Fibroblast of lung (primary cell): ENCODE measurements around the gene PRELID1. TPM values are rescaled to one million over a fixed set of nuclear protein-coding genes. Genes with fewer than 3 reads are reported as not detected.

ENCODE experiments used
- DNase-seq, 2 donors: peaks; one replicate each; pipeline versions ENCODE4 v3.0.0 to v3.0.0-alpha.2; 2010; ENCODE audit warnings: low read depth in 2 of 2
- H2AFZ ChIP-seq: 2 replicates; pipeline ENCODE4 v1.5.1; 2012; ENCODE audit warnings: low read length, control low read depth, inconsistent platforms
- H3K27ac ChIP-seq: 2 replicates; pipeline ENCODE4 v1.5.1; 2011; ENCODE audit warnings: low read length, control low read depth; ENCODE audit not compliant: insufficient read depth
- H3K27me3 ChIP-seq: 2 replicates; pipeline ENCODE4 v1.5.1; 2011; ENCODE audit warnings: mild to moderate bottlenecking, low read length; ENCODE audit not compliant: control insufficient read depth, insufficient read depth
- H3K36me3 ChIP-seq: 2 replicates; pipeline ENCODE4 v1.5.1; 2011; ENCODE audit warnings: low read length; ENCODE audit not compliant: control insufficient read depth, insufficient read depth
- H3K4me1 ChIP-seq: 2 replicates; pipeline ENCODE4 v1.5.1; 2011; ENCODE audit warnings: low read length; ENCODE audit not compliant: control insufficient read depth, insufficient read depth; ENCODE audit errors: extremely low read depth
- H3K4me2 ChIP-seq: 2 replicates; pipeline ENCODE4 v1.5.1; 2011; ENCODE audit warnings: low read length, control low read depth; ENCODE audit not compliant: insufficient read depth; ENCODE audit errors: extremely low read depth
- H3K4me3 ChIP-seq, 4 experiments: fragments of 200-600 bp in 1 of 4; sonication (generic) in 1 of 4; replicated peaks in 1 of 4; 2 replicates each; pipeline ENCODE4 v1.5.1; 2011 to 2016; ENCODE audit warnings: low read length in 4 of 4, low read depth in 3 of 4, mild to moderate bottlenecking in 3 of 4, control low read depth in 2 of 4, inconsistent platforms in 1 of 4, mixed read lengths in 1 of 4; ENCODE audit not compliant: insufficient read depth in 1 of 4; ENCODE audit errors: control extremely low read depth in 1 of 4
- H3K79me2 ChIP-seq: 2 replicates; pipeline ENCODE4 v1.5.1; 2012; ENCODE audit warnings: mild to moderate bottlenecking, low read length, inconsistent platforms; ENCODE audit not compliant: control insufficient read depth, insufficient read depth
- H3K9ac ChIP-seq: 2 replicates; pipeline ENCODE4 v1.5.1; 2011; ENCODE audit warnings: mild to moderate bottlenecking, low read length, control low read depth; ENCODE audit not compliant: insufficient read depth
- H3K9me3 ChIP-seq: 2 replicates; pipeline ENCODE4 v1.5.1; 2012; ENCODE audit warnings: low read depth, low read length; ENCODE audit not compliant: control insufficient read depth, insufficient read depth
- H4K20me1 ChIP-seq: 2 replicates; pipeline ENCODE4 v1.5.1; 2011; ENCODE audit warnings: low read length; ENCODE audit not compliant: control insufficient read depth, insufficient read depth; ENCODE audit errors: extremely low read depth
- CTCF ChIP-seq, 2 donors: IDR thresholded peaks in 1 of 2; conservative IDR thresholded peaks in 1 of 2; 1 replicate in 1 of 2; 2 replicates in 1 of 2; pipeline ENCODE4 v1.5.1; 2011 to 2012; ENCODE audit warnings: low read length in 2 of 2, control low read depth in 1 of 2, inconsistent platforms in 1 of 2, low read depth in 1 of 2, mild to moderate bottlenecking in 1 of 2
- EZH2 ChIP-seq: IDR thresholded peaks from 2 replicates; pipeline ENCODE4 v1.5.1; 2012; ENCODE audit warnings: low read length, control low read depth, mild to moderate bottlenecking; ENCODE audit errors: missing control alignments
- polyA plus RNA-seq, 2 donors: library from polyadenylated mRNA; depleted of rRNA in 1 of 2; stranded (reverse) in 1 of 2; unstranded in 1 of 2; fragments of >200 nt; gene quantifications; 2 replicates each; pipeline ENCODE4 v1.2.1, GENCODE V29; 2011 to 2012; ENCODE audit warnings: missing spikeins in 1 of 2
- total RNA-seq: library from RNA; depleted of rRNA; stranded (reverse); fragments of >200 nt; gene quantifications from 2 replicates; pipeline ENCODE4 v1.2.1, GENCODE V29; 2014

The PRELID1 gene
- total and polyA plus RNA-seq, 2 donors (not counting 1 experiment from before 2014, with no cell fraction given), result 64.2 to 145 TPM

GRCh38 chr5:177343777-177344176 lies 40.2 kb downstream of the PRELID1 start:
- Histone ChIP-seq H3K9me3 (no peaks in the 10 kb centered on the region), H3K4me1 (no peaks in the 10 kb centered on the region), H3K4me3 (no peak overlapping the region), H3K9ac (no peak overlapping the region), H3K27ac (no peak overlapping the region), H2AFZ (no peak overlapping the region), H4K20me1 (no peaks in the 10 kb centered on the region), H3K36me3 (peaks cover 4% of the 10 kb centered on the region), H3K4me2 (no peak overlapping the region), H3K79me2 (peaks cover 37% of the 10 kb centered on the region), H3K27me3 (no peaks in the 10 kb centered on the region)
- TF ChIP-seq EZH2 (no peak), CTCF (conservative IDR thresholded peaks at IDR 0.05 in 1 of 2, IDR thresholded peaks at IDR 0.05 in 1 of 2; ENCODE audit: low read depth in 1 of 2, low read length in 2 of 2) (no peak)
- no peak for DNase-seq

- H3K4me2 ChIP-seq, result no peak overlapping the region
- no peak overlapping the region for H2AFZ ChIP-seq
- H3K9ac ChIP-seq, result no peak overlapping the region
- no peak overlapping the region for H3K27ac ChIP-seq
- H3K36me3 ChIP-seq, result peaks cover 2% of the 10 kb centered on the region
- H3K79me2 ChIP-seq, result peaks cover 43% of the 10 kb centered on the region
- TF ChIP-seq EZH2, result no peak
- no peak for TF ChIP-seq CTCF (conservative IDR thresholded peaks at IDR 0.05 in 1 of 2, IDR thresholded peaks at IDR 0.05 in 1 of 2; ENCODE audit: low read depth in 1 of 2, low read length in 2 of 2)
- H4K20me1 ChIP-seq, result no peaks in the 10 kb centered on the region
- H3K4me1 ChIP-seq, result peaks cover 1% of the 10 kb centered on the region
- no peak for DNase-seq
- H3K4me3 ChIP-seq, result no peak overlapping the region
- no peaks in the 10 kb centered on the region for H3K27me3 ChIP-seq
- no peaks in the 10 kb centered on the region for H3K9me3 ChIP-seq
Measured at GRCh38 chr5:177344891-177345290, 41.3 kb downstream of the PRELID1 start.

GRCh38 chr5:177346820-177347219 lies 43.2 kb downstream of the PRELID1 start:
- Histone ChIP-seq H3K36me3 (peaks cover 3% of the 10 kb centered on the region), H3K4me2 (no peak overlapping the region)

More at GRCh38 chr5:177346820-177347219, 43.2 kb downstream of the PRELID1 start:
- no peak for DNase-seq
- no peak overlapping the region for H3K4me3 ChIP-seq
- H3K79me2 ChIP-seq, result peaks cover 57% of the 10 kb centered on the region
- peaks cover 9% of the 10 kb centered on the region for H3K4me1 ChIP-seq
- no peaks in the 10 kb centered on the region for H4K20me1 ChIP-seq
- H2AFZ ChIP-seq, result no peak overlapping the region
- no peak overlapping the region for H3K9ac ChIP-seq
- H3K27ac ChIP-seq, result no peak overlapping the region
- H3K9me3 ChIP-seq, result no peaks in the 10 kb centered on the region
- no peak for TF ChIP-seq CTCF (conservative IDR thresholded peaks at IDR 0.05 in 1 of 2, IDR thresholded peaks at IDR 0.05 in 1 of 2; ENCODE audit: low read depth in 1 of 2, low read length in 2 of 2)
- no peak for TF ChIP-seq EZH2
- H3K27me3 ChIP-seq, result no peaks in the 10 kb centered on the region
